Activated CD8-positive, alpha-beta memory T cell treated with anti-CD3 and anti-CD28 coated beads, Interleukin-2, amount 50 U/mL, for 4 hours (primary cell): Measurements from ENCODE around the gene SEMA4D.

Experiments
- DNase-seq: peaks from one replicate; pipeline ENCODE4 v3.0.0-alpha.2; 2020

SEMA4D gene

GRCh38 chr9:89442981-89443814 is 54.7 kb downstream of the SEMA4D start:
- no peak for DNase-seq

GRCh38 chr9:89442501-89442978 is 55.4 kb downstream of the SEMA4D start:
- no peak for DNase-seq

GRCh38 chr9:89441986-89442385 is 55.9 kb downstream of the SEMA4D start:
- no peak for DNase-seq

- no peak for DNase-seq
Measured at GRCh38 chr9:89441655-89441970, 56.3 kb downstream of the SEMA4D start.

GRCh38 chr9:89440951-89441654 is 56.8 kb downstream of the SEMA4D start:
- DNase-seq: no peak

- no peak for DNase-seq
Measured at GRCh38 chr9:89440548-89440947, 57.4 kb downstream of the SEMA4D start.

- no peak for DNase-seq
Measured at GRCh38 chr9:89440046-89440445, 57.9 kb downstream of the SEMA4D start.

GRCh38 chr9:89439571-89439970 is 58.3 kb downstream of the SEMA4D start:
- DNase-seq: no peak

- DNase-seq: no peak
Measured at GRCh38 chr9:89438194-89438593, 59.7 kb downstream of the SEMA4D start.

- no peak for DNase-seq
Measured at GRCh38 chr9:89437772-89438171, 60.1 kb downstream of the SEMA4D start.

GRCh38 chr9:89436963-89437625 is 60.8 kb downstream of the SEMA4D start:
- peak; percentile 63 for DNase-seq

- DNase-seq: no peak
Measured at GRCh38 chr9:89436326-89436725, 61.6 kb downstream of the SEMA4D start.

GRCh38 chr9:89435071-89435823 is 62.7 kb downstream of the SEMA4D start:
- no peak for DNase-seq

- no peak for DNase-seq
Measured at GRCh38 chr9:89434636-89435035, 63.3 kb downstream of the SEMA4D start.

- no peak for DNase-seq
Measured at GRCh38 chr9:89433826-89434225, 64.1 kb downstream of the SEMA4D start.

GRCh38 chr9:89432986-89433530 is 64.9 kb downstream of the SEMA4D start:
- no peak for DNase-seq

GRCh38 chr9:89431930-89432725 is 65.8 kb downstream of the SEMA4D start:
- no peak for DNase-seq

GRCh38 chr9:89430995-89431394 is 66.9 kb downstream of the SEMA4D start:
- no peak for DNase-seq

GRCh38 chr9:89428901-89429890 is 68.7 kb downstream of the SEMA4D start:
- DNase-seq: peak; percentile 65

- no peak for DNase-seq
Measured at GRCh38 chr9:89428222-89428761, 69.6 kb downstream of the SEMA4D start.
